GM12865 (cell line): Measurements from ENCODE around the gene LZTR1.

Experiments
- DNase-seq: peaks from one replicate; pipeline ENCODE4 v3.0.0; 2010; ENCODE audit warnings: low read depth
- H3K4me3 ChIP-seq: 2 replicates; pipeline ENCODE4 v1.5.1; 2011; ENCODE audit warnings: mild to moderate bottlenecking, low read depth, low read length, control low read depth
- TF ChIP-seq, protein P1 (sequence below): IDR thresholded peaks from 2 replicates; pipeline ENCODE4 v1.5.1; 2011; ENCODE audit warnings: low read length, control low read depth, low read depth, inconsistent platforms; ENCODE audit not compliant: insufficient read depth; ENCODE audit errors: missing control alignments

Gene LZTR1

DNA sequence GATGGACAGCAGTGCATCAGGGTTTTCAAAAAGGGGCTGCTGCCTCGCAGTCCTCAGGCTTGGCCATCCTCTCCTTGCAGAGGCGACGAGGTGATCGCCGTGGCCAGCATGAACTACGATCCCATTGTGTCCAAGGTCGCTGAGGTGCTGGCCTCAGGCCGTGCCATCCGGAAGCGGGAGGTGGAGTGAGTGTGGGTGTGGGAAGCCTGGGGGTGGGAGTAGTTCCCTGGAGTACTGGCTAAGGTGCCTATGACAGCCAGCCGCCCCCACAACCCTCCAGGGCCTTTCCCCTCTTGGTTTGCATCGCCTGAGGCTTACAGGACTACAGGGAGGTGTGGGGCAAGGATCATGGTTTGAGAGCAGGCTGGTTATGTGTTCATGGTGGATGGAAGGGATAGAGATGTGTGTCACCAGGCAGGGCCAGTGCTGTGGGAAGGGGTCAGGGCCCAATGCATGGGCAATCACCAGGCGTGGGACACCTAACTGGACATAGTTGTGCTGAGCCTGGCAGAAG lies 2.1 kb upstream of the LZTR1 start:
- no peak for DNase-seq
- TF ChIP-seq, protein P1, sequence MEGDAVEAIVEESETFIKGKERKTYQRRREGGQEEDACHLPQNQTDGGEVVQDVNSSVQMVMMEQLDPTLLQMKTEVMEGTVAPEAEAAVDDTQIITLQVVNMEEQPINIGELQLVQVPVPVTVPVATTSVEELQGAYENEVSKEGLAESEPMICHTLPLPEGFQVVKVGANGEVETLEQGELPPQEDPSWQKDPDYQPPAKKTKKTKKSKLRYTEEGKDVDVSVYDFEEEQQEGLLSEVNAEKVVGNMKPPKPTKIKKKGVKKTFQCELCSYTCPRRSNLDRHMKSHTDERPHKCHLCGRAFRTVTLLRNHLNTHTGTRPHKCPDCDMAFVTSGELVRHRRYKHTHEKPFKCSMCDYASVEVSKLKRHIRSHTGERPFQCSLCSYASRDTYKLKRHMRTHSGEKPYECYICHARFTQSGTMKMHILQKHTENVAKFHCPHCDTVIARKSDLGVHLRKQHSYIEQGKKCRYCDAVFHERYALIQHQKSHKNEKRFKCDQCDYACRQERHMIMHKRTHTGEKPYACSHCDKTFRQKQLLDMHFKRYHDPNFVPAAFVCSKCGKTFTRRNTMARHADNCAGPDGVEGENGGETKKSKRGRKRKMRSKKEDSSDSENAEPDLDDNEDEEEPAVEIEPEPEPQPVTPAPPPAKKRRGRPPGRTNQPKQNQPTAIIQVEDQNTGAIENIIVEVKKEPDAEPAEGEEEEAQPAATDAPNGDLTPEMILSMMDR, result no peak
- no peak overlapping the region for H3K4me3 ChIP-seq

DNA sequence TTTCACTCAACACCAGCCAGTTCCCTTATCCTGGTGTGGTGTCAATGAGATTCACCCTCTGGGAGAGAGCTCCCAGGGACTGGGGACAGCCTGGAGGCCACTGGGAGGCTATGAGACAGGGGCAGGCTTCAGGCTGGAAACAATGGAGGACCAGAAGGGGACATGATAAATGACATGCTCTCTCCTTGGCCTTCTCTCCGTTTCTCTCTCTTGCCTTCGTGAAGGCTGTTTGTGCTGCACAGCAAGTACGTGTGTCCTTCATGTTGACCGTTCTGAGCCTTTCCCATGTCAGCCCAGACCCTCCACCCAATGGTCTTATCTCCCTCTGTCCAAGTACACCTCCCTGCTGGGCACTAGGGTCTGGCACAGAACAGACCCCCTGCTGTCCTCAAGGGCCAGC lies 1.6 kb upstream of the LZTR1 start:
- TF ChIP-seq, protein P1, result no peak
- no peak for DNase-seq
- no peak overlapping the region for H3K4me3 ChIP-seq

DNA sequence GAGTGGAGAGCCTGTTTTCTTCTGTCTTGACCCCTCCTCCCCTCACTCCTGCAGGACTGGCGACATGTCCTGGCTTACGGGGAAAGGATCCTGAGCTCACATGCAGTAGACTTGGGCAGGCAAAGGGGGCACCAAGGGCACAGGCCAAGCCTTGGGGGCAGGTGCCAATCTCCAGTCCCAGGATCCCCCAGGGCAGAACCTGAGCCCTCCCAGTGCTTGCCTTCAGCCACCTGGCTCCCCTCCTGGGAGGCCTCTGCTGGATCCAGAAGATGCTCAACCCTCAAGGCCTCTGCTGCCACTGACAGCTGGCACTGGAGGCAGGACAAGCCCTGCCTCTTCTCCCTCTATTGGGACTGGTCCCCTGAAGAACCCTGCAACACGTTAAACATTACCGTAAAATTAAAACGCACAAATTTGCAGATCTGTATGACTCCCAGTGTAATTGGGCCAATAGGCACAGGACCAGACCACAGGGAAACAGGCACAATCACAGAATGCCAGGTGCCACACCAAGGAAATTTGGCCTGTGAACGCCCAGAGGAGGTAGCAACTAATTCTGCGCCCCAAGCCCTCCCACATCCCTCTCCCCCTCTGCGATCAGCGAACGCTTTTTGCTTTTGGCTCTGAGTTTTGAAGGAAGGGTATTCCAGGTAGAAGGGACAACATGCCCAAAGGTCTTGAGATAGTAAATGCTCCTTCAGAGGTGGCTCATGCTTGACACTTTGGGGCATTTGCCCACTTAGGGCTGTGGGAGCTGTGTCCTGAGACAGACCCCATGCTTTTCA lies 967 bp upstream of the LZTR1 start:
- peak overlapping the region; percentile 75 for H3K4me3 ChIP-seq
- no peak for DNase-seq
- TF ChIP-seq, protein P1, result no peak

DNA sequence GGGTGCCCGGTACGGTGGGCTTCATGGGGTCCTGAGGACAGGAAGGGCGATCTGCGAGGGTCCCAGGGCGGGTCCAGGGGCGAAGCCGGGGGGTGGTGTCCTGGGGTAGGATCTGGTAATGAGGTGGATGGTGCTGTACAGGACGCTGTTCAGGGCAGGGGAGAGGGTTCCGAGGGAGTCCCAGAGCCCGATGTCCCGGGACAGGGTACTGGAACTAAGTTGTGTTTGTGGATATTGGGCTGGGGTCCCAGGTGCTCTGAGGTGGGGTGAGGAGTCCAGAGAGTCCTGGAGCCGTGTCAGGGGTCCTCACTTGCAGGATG lies 426 bp downstream of the LZTR1 start:
- peak overlapping the region; percentile 75 for H3K4me3 ChIP-seq
- no peak for DNase-seq
- TF ChIP-seq, protein P1, result no peak

DNA sequence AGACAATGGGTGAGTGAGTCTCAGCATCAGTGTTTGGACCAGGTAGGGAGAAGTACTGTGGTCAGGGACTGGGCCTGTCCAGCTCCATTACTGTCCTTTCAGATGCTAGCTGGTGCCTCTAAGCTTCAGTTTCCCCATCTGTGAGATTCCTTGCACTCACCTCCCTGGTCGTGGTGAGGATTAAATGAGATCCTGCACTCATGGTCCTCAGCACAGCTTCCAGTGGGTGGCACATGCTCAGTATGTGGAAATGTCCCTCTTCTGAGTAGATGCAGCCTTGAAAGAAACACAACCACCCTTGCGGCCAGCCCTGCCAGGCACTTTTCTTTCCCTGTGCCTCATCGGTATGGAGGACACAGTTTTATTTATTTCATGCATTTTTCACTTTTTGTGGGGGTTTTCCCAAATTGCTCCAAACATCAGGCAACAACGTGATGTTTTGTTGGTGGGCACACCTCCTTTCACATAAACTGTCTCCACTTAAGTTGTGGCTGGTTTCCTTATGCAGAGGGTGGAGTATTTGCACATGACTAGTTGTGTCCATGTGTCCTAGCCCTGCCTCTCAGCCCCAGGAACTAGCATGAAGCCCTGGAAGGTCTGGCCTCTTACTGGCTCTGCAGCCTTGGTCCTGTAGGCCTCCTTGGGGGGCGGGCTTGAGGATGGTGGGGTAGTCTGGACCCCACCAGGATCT lies 1.1 kb downstream of the LZTR1 start:
- TF ChIP-seq, protein P1, result no peak
- H3K4me3 ChIP-seq, result peak overlapping the region; percentile 75
- DNase-seq, result no peak

DNA sequence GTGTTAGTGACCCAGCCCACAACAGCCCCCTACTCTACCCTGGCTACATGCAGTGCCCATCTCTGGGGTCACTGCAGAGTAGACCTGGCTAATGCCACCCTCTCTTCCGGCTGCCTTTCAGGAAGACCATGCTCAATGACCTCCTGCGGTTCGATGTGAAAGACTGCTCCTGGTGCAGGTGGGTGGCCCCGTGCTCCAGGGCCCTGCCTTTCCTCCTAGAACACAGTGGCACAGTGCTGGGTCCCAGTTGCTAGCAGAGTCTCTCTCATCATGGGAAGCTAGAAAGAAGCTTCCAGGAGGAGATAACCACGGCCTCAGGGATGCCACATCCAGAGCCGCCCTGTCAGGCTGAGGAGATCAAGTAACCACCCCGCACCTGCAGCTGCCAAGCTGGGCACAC lies 3.6 kb downstream of the LZTR1 start:
- H3K4me3 ChIP-seq, result no peak overlapping the region
- DNase-seq, result no peak
- TF ChIP-seq, protein P1, result no peak
